ENCODE measurements around the gene USH1G. TPM values are rescaled to one million over a fixed set of nuclear protein-coding genes. Genes with fewer than 3 reads are reported as not detected.

The USH1G gene
- total RNA-seq, 1 donor from 2014 or later: not detected

DNA sequence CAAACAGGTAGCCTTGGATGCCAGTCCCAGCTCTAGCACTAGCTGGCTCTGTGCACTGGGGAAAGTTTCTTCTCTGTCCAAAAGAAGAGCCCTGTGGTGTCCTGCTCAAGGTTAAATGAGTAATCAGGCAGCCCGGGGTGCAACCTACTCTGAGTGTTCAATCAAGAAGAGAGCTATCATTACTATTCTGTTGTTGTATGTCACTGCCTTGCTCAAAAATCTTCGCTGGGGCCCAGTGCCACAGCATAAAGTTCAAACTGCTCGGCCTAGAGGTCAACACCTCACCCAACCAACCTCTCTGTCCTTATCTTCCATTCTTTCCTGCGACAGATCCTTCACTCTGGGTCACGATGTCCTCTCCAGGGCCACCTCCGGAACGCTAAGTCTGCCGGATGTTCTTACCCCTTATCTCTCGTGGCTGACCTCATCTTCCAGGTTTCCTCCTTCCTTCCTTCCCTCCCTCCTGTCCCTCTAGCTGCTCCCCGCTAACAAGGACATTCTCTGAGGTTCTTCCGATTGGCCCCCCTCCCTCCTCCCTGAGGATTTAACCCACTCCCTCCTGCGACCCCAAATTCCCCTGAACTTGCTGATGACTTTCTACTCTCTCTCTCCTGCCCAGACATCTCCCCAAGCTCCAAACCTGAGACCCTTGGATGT, 54.7 kb downstream of the USH1G start:
- no peak overlapping the region for H3K4me3 ChIP-seq
- no peak overlapping the region for H3K27ac ChIP-seq (replicated peaks)
- H3K9me3 ChIP-seq (replicated peaks): no peaks in the 10 kb centered on the region
- intact Hi-C loops (cut with micrococcal nuclease): loop anchor here (5.0 kb wide), 1 partner anchor 81 kb away; no protein-coding TSS in a partner anchor
- no peaks in the 10 kb centered on the region for H3K36me3 ChIP-seq
- H3K4me1 ChIP-seq: peaks cover 16% of the 10 kb centered on the region
- DNase-seq: no peak
- no peaks in the 10 kb centered on the region for H3K27me3 ChIP-seq (ENCODE audit: low read depth)
- TF ChIP-seq, protein P1, sequence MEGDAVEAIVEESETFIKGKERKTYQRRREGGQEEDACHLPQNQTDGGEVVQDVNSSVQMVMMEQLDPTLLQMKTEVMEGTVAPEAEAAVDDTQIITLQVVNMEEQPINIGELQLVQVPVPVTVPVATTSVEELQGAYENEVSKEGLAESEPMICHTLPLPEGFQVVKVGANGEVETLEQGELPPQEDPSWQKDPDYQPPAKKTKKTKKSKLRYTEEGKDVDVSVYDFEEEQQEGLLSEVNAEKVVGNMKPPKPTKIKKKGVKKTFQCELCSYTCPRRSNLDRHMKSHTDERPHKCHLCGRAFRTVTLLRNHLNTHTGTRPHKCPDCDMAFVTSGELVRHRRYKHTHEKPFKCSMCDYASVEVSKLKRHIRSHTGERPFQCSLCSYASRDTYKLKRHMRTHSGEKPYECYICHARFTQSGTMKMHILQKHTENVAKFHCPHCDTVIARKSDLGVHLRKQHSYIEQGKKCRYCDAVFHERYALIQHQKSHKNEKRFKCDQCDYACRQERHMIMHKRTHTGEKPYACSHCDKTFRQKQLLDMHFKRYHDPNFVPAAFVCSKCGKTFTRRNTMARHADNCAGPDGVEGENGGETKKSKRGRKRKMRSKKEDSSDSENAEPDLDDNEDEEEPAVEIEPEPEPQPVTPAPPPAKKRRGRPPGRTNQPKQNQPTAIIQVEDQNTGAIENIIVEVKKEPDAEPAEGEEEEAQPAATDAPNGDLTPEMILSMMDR (IDR thresholded peaks at IDR 0.05; ENCODE audit: borderline replicate concordance): no peak

DNA sequence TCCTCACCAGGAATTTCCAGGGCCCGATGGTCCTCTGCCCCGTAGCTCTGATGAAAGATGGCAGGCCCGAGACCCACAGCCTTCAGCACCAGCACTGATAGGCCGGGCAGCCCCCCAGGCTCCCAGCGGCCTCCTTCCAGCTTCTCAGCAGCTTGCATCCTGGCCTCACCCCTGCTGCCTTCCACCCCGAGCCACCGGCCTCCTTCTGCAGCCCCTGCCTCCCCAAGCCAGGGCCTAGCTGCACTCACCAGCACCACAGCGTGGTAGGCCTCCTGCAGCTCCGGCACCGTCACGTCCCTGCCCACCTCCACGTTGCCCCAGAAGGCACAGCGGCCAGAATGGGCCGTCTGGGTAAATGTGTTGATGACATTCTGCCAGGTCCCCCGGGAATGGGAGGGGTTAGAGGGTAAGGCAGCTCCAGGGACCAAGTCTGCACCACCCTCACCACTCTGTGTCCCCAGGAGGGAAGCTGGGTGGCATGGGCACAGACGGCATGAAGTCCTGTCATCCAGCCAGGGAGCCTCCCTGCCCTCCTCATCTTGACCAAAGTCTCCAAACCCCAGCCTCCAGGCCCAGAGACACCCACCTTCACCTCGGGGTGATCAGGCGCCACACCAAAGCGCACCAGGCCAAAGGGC, 56.7 kb downstream of the USH1G start:
- no peak overlapping the region for H3K27ac ChIP-seq (replicated peaks)
- peaks cover 12% of the 10 kb centered on the region for H3K4me1 ChIP-seq
- DNase-seq: no peak
- intact Hi-C loops (cut with micrococcal nuclease): loop anchor here (5.0 kb wide), 1 partner anchor 79 kb away; no protein-coding TSS in a partner anchor
- TF ChIP-seq, protein P1 (IDR thresholded peaks at IDR 0.05; ENCODE audit: borderline replicate concordance): no peak
- H3K36me3 ChIP-seq: no peaks in the 10 kb centered on the region
- no peaks in the 10 kb centered on the region for H3K9me3 ChIP-seq (replicated peaks)
- no peak overlapping the region for H3K4me3 ChIP-seq
- H3K27me3 ChIP-seq (ENCODE audit: low read depth): peaks cover 7% of the 10 kb centered on the region

Other genes starting within 250 kb of the USH1G start
- gene CD300LF, start 210.3 kb downstream of the USH1G start, total RNA-seq: 0.55 TPM
- 1.9 TPM for gene RAB37, start 186.0 kb downstream of the USH1G start, total RNA-seq
- 11.3 TPM for gene NHERF1, start 174.6 kb downstream of the USH1G start, total RNA-seq
- gene NAT9, start 146.9 kb downstream of the USH1G start, total RNA-seq: 18.6 TPM
- gene GRIN2C, start 63.4 kb downstream of the USH1G start, total RNA-seq: 0.52 TPM
- 5.7 TPM for gene FDXR, start 50.3 kb downstream of the USH1G start, total RNA-seq
- not detected for gene FADS6, start 29.6 kb downstream of the USH1G start, total RNA-seq
- gene OTOP2, start 1.0 kb upstream of the USH1G start, total RNA-seq: not detected
- not detected for gene OTOP3, start 12.6 kb upstream of the USH1G start, total RNA-seq
- 7.2 TPM for gene HID1, start 49.5 kb upstream of the USH1G start, total RNA-seq
- gene CDR2L, start 64.4 kb upstream of the USH1G start, total RNA-seq: 17.4 TPM
- gene MRPL58, start 89.4 kb upstream of the USH1G start, total RNA-seq: 50.6 TPM
- gene ATP5PD, start 123.7 kb upstream of the USH1G start, total RNA-seq: 809 TPM
- 23.1 TPM for gene KCTD2, start 124.0 kb upstream of the USH1G start, total RNA-seq
- gene SLC16A5, start 164.7 kb upstream of the USH1G start, total RNA-seq: 8.4 TPM
- 6.2 TPM for gene ARMC7, start 186.7 kb upstream of the USH1G start, total RNA-seq
- 25.9 TPM for gene NT5C, start 208.5 kb upstream of the USH1G start, total RNA-seq
- gene JPT1, start 231.3 kb upstream of the USH1G start, total RNA-seq: 13.8 TPM

Measured in left ventricle myocardium inferior (tissue), 1 donor.